CD4-positive, alpha-beta T cell (primary cell): ENCODE measurements around the gene TNFAIP1. TPM values are rescaled to one million over a fixed set of nuclear protein-coding genes. Genes with fewer than 3 reads are reported as not detected.

ENCODE experiments used
- ATAC-seq: fragments of 200-7000 bp; cut with Tn5 transposase; one replicate; pipeline ENCODE4 v1.10.0; 2022; ENCODE audit warnings: mild to moderate bottlenecking; ENCODE audit not compliant: poor library complexity
- CTCF ChIA-PET: fragments of 350-600 bp; sonication (Branson Sonifier 250); formaldehyde crosslinking; loops from one replicate; lab custom pipeline; 2021; ENCODE audit warnings: antibody characterized with exemption, inconsistent platforms; lab: Charles Lee
- POLR2A ChIA-PET: fragments of 350-600 bp; sonication (Branson Sonifier 250); formaldehyde crosslinking; loops from one replicate; lab custom pipeline; 2021; ENCODE audit warnings: antibody characterized with exemption, inconsistent platforms; lab: Charles Lee
- DNase-seq, 14 experiments: peaks; one replicate each; pipeline ENCODE4 v3.0.0-alpha.2; 2013 to 2020; ENCODE audit warnings: mixed read lengths in 2 of 14
- H3K27ac ChIP-seq, 2 donors: one replicate each; pipeline versions ENCODE4 v1.5.1 to v1.7.0; 2013; ENCODE audit warnings: low read length in 2 of 2, low read depth in 1 of 2, mild to moderate bottlenecking in 1 of 2
- H3K27me3 ChIP-seq, 2 experiments: 1 replicate in 1 of 2; 2 replicates in 1 of 2; pipeline versions ENCODE4 v1.6.1 to v1.7.0; 2013; ENCODE audit warnings: low read length in 2 of 2, control low read depth in 1 of 2, mild to moderate bottlenecking in 1 of 2, moderate library complexity in 1 of 2; ENCODE audit not compliant: insufficient read depth in 2 of 2, control insufficient read depth in 1 of 2
- H3K36me3 ChIP-seq: one replicate; pipeline ENCODE4 v1.6.1; 2013; ENCODE audit warnings: low read length, control low read depth; ENCODE audit not compliant: insufficient read depth
- H3K4me1 ChIP-seq: one replicate; pipeline ENCODE4 v1.6.1; 2013; ENCODE audit warnings: low read length, control low read depth; ENCODE audit not compliant: insufficient read depth
- H3K4me3 ChIP-seq: one replicate; pipeline ENCODE4 v1.5.1; 2013; ENCODE audit warnings: mild to moderate bottlenecking, low read length, moderate library complexity
- H3K9me3 ChIP-seq, 2 experiments: 1 replicate in 1 of 2; 2 replicates in 1 of 2; pipeline versions ENCODE4 v1.6.1 to v1.7.0; 2013; ENCODE audit warnings: low read length in 2 of 2, mild to moderate bottlenecking in 2 of 2, control low read depth in 1 of 2, moderate library complexity in 1 of 2; ENCODE audit not compliant: control insufficient read depth in 1 of 2, insufficient read depth in 1 of 2
- H3K27ac Mint-ChIP-seq: one replicate; pipeline ENCODE4 v1.8.0; 2020; ENCODE audit warnings: mixed read lengths
- H3K27me3 Mint-ChIP-seq: one replicate; pipeline ENCODE4 v1.8.0; 2021; ENCODE audit warnings: mixed read lengths
- H3K36me3 Mint-ChIP-seq: one replicate; pipeline ENCODE4 v1.8.0; 2021; ENCODE audit warnings: low read depth, mixed read lengths
- H3K4me1 Mint-ChIP-seq: one replicate; pipeline ENCODE4 v1.8.0; 2021; ENCODE audit warnings: low read depth, mixed read lengths
- H3K4me3 Mint-ChIP-seq: one replicate; pipeline ENCODE4 v1.8.0; 2020; ENCODE audit warnings: mild to moderate bottlenecking, mixed read lengths
- H3K9me3 Mint-ChIP-seq: one replicate; pipeline ENCODE4 v1.8.0; 2020; ENCODE audit warnings: mixed read lengths
- CTCF ChIP-seq: fragments of 200-600 bp; IDR thresholded peaks from one replicate; pipeline ENCODE4 v1.8.0; 2022; ENCODE audit warnings: antibody characterized with exemption, mild to moderate bottlenecking
- intact Hi-C, 2 experiments: fragments of 100-400 bp; cut with DNase I in 1 of 2; cut with micrococcal nuclease in 1 of 2; formaldehyde crosslinking; loops; one replicate each; pipeline versions ENCODE4 v1.15.1 to v1.9.0; 2023 to 2025; cut with DNase I, micrococcal nuclease
- total RNA-seq, 174 experiments: library from RNA in 2 of 174; stranded (reverse) in 2 of 174; gene quantifications; one replicate each; pipeline ENCODE4 v1.2.3 and lab custom pipeline; 2021 to 2026

TNFAIP1 gene
- total RNA-seq, 2 experiments from 2014 or later = 9.5 to 12.1 TPM

GRCh38 chr17:28357061-28357900 lies 21.7 kb downstream of the TNFAIP1 start, which contains the start of gene POLDIP2:
Gene POLDIP2 (minus strand): TSS chr17:28357527. CDS start chr17:28357448, 79 bp downstream.
- ChIA-PET CTCF (interaction anchor here (1.0 to 1.9 kb wide), 3 partner anchors 22 to 59 kb away, joined by 3 to 10 read pairs (median 5); partner anchors contain the start of genes IFT20 and TNFAIP1), POLR2A (interaction anchor here (0.6 to 5.8 kb wide), 21 partner anchors 9 to 1063 kb away, joined by 3 to 118 read pairs (median 5); partner anchors contain the start of genes IFT20, PHF12, PIGS and RPL23A)
- Mint-ChIP-seq H3K9me3 (no peaks in the 10 kb centered on the region), H3K27me3 (no peaks in the 10 kb centered on the region), H3K4me1 (peaks cover 35% of the 10 kb centered on the region), H3K36me3 (peaks cover 75% of the 10 kb centered on the region), H3K4me3 (peak within 1 kb of the TSS; percentile 97), H3K27ac (peak within 1 kb of the TSS; percentile 92)
- peak within 1 kb of the TSS; percentile 80 to 83 for H3K27ac ChIP-seq
- peak within 1 kb of the TSS; percentile 75 for H3K4me3 ChIP-seq
- no peaks in the 10 kb centered on the region for H3K27me3 ChIP-seq
- H3K4me1 ChIP-seq = peaks cover 25% of the 10 kb centered on the region
- DNase-seq (peak; percentile 91 to 97 (median 95)), ATAC-seq (peak; percentile 98)
- no peaks in the 10 kb centered on the region for H3K9me3 ChIP-seq
- intact Hi-C loops = loop anchor here (1.0 to 10.0 kb wide), 6 partner anchors 21 to 595 kb away; partner anchors contain the start of genes IFT20 (in 1 of the 2), NLK (in 1 of the 2), PHF12 (in 1 of the 2) and PROCA1 (in 1 of the 2)
- H3K36me3 ChIP-seq = peaks cover 55% of the 10 kb centered on the region
- no peak for TF ChIP-seq CTCF

- Histone ChIP-seq H3K4me3 (peak overlapping the region; percentile 75), H3K36me3 (peaks cover 58% of the 10 kb centered on the region), H3K27me3 (no peaks in the 10 kb centered on the region), H3K27ac (peak overlapping the region; percentile 80 to 83), H3K4me1 (peaks cover 25% of the 10 kb centered on the region), H3K9me3 (no peaks in the 10 kb centered on the region)
- CTCF ChIA-PET = interaction anchor here (1.0 to 1.9 kb wide), 6 partner anchors 22 to 106 kb away, joined by 3 to 10 read pairs (median 6); partner anchors contain the start of genes IFT20 and TNFAIP1
- H3K9me3 Mint-ChIP-seq = no peaks in the 10 kb centered on the region
- ATAC-seq (no peak), DNase-seq (no peak)
- intact Hi-C loops = loop anchor here (1.0 to 10.0 kb wide), 7 partner anchors 15 to 594 kb away; partner anchors contain the start of genes IFT20 (in 1 of the 2), NLK (in 1 of the 2), PHF12 (in 1 of the 2) and PROCA1 (in 1 of the 2)
- peak overlapping the region; percentile 97 for H3K4me3 Mint-ChIP-seq
- peaks cover 74% of the 10 kb centered on the region for H3K36me3 Mint-ChIP-seq
- peaks cover 35% of the 10 kb centered on the region for H3K4me1 Mint-ChIP-seq
- peak overlapping the region; percentile 92 for H3K27ac Mint-ChIP-seq
- no peak for TF ChIP-seq CTCF
- no peaks in the 10 kb centered on the region for H3K27me3 Mint-ChIP-seq
- POLR2A ChIA-PET = interaction anchor here (0.6 to 5.8 kb wide), 17 partner anchors 9 to 1064 kb away, joined by 3 to 118 read pairs (median 5); partner anchors contain the start of genes IFT20, PHF12, PIGS and RPL23A
Observed at GRCh38 chr17:28357901-28358197, 22.3 kb downstream of the TNFAIP1 start.

- TF ChIP-seq CTCF = no peak
- H3K36me3 Mint-ChIP-seq = peaks cover 57% of the 10 kb centered on the region
- CTCF ChIA-PET = no interaction called here
Observed at GRCh38 chr17:28363186-28363585, 27.6 kb downstream of the TNFAIP1 start.

More at GRCh38 chr17:28363186-28363585, 27.6 kb downstream of the TNFAIP1 start:
- H3K4me3 ChIP-seq = no peak overlapping the region
- intact Hi-C loops = no loop called here
- H3K9me3 ChIP-seq = no peaks in the 10 kb centered on the region
- Mint-ChIP-seq H3K9me3 (no peaks in the 10 kb centered on the region), H3K4me3 (no peak overlapping the region), H3K27ac (no peak overlapping the region), H3K4me1 (peaks cover 11% of the 10 kb centered on the region), H3K27me3 (no peaks in the 10 kb centered on the region)
- ATAC-seq (no peak), DNase-seq (no peak)
- no peak overlapping the region for H3K27ac ChIP-seq
- H3K27me3 ChIP-seq = no peaks in the 10 kb centered on the region
- POLR2A ChIA-PET = interaction anchor here (1.3 kb wide), 1 partner anchor 28 kb away, joined by 3 read pairs; the partner anchor contains the start of gene TNFAIP1
- H3K36me3 ChIP-seq = peaks cover 58% of the 10 kb centered on the region
- H3K4me1 ChIP-seq = peaks cover 4% of the 10 kb centered on the region
